Ecto neural progenitor cell (in vitro differentiated cells): ENCODE data around the gene CPXM1.
"Not testable (repeated sequence)": the region's sequence is repeated elsewhere in the genome, so short reads cannot be mapped to it uniquely, and the experiment has no call there.

ENCODE experiments used
- DNase-seq: peaks from one replicate; pipeline ENCODE4 v3.0.0-alpha.2; 2018; ENCODE audit warnings: low spot score

CPXM1 gene

DNA sequence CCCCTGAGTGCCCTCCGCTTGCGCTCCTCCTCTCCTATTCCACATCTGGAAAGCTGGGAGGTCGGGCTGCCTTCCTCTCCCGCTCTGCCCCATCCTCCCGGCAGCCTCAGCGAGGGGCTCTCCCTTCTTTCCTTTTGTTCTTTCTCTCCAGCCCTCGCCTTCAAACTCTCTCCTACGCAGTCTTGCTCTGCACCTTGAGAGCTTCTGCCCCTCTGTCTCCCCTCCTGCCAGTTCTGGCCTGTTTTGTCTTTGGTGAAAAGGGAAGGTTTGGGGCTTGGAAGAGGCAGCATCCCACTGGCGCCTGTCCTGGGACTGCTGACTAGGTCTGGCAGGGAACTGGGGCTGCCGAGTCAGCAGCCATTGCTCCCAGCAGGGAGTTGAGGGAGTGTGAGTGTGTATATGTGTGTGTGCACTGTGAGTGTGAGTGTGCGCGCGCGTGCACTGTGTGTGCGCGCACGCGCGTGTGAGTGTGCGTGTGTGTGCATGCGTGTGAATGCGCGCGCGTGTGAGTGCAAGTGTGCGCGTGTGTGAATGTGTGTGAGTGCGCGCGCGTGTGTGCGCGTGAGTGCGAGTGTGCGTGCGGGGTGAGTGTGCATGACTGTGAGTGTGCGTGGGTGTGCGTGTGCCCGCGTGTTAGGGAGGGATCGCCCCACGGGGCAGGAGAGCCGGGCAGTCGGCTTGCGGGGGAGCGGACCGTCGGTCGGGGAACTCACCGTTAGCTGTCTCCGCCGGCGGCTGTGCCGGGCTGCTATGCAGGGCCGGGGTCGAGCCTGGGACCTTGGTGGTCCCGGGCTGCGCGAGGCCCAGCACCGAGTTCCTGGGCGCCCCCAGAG, 523 bp downstream of the CPXM1 start:
- DNase-seq: peak; percentile 68

DNA sequence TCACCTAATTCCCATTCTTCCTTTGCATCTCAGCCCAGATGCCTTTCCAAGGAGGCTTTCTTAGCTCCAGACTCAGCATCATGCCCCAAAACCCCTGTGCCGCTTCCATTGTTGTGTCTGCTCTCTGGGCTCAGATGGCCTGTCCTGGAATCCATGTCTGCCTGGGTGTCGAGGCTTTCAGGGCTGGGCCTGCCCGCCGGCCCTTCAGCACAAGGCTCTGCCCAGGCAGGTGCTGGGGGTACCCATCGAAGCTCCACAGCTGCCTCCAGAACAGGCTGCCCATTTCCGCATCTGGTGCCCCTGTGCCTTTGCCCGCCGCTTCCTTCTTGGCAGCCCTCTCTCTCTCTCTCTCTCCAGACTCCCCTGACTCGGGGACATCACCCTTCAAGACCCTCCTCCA, 1.2 kb downstream of the CPXM1 start:
- no peak for DNase-seq

DNA sequence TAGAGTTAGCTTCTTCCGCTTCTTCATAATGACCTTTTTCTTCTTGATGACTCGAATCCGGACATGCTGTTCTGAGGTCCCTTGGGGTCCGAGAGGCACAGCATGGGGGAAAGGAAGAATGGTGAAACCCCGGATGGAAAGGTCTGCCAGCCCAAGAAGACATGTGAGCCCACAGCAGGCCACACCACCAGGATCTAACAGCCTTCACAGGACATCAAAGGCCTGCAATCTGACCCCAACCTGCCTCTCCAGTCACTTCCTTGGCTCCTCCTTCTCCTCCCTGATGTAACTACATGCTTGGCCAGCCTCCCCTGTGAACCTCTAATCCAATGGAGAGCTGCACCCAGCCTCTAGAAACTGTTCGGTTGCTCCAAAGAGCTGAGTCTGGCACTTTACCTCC, 1.6 kb downstream of the CPXM1 start:
- no peak for DNase-seq

DNA sequence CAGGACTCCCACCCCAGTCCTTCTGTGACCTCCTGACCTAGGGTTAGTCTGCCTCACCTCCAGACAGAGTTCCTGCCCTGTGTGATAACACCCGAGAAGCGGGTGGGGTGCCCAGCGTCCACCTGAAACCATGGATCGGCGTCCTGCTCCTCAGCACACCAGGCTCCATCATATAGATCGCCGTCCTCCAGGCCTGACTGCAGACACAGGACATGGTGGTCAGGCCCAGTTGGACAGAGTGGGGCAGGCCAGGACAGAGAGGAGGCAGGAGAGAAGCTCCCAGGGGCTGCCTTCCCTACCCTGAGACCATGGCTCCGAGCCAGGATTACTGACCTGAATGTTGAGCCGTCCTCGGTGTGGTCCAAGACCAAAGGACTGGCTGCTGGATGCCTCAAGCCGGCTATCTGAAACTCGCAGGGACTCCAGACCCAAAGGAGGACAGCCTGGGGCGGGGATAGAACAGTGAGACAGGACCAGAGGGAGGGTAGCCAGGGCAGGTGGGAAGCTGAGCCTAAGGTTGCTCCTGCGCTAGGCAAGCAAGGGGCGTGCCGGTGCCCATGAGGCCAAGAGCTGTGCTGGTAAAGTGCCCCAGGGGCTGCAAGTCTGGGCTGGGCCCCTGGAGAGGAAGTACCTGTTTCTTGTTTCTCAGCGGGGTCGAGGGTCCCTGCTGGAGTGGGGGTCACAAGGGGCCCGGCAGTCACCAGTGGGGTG, 2.2 kb downstream of the CPXM1 start:
- DNase-seq: no peak

DNA sequence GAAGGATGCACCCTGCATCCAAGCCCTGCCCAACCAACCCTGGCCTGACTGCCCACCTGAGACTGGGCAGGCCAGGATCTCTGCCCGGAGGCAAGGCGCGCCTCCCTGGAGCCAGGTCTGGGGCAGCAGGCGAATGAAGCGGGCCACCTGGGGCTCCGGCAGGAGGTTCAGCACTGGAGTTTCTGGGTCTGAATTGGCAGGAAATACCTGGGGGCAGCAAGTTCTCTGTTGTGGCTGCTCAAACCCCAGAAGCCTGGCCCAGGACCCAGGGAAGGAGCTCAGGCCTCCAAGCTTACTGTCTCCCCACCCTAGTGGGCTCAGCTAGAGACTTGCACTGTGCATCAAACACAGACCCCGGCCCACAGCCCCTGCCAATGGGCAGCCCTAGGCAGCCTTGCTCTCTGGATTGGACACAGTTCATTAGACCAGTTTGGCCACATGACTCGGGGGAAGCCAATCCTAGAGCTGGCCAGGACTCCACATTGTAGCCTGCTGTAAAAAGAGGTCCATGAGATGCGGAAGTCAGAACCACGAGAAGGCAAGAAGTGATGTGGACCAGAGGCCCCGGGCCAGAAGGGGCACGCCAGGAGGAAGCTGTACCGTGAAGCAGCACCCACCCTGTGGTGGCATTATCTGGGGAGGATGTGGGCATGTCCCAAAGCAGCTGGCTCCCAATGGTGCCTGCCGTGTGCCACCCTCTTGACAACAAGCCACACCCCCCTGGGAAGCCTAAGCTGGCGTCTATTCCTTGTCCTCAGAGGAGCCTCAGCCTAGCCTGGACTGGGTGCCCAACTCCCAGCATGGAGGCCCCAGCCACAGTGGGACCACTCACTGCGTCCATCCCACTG, 3.1 kb downstream of the CPXM1 start:
- no peak for DNase-seq

DNA sequence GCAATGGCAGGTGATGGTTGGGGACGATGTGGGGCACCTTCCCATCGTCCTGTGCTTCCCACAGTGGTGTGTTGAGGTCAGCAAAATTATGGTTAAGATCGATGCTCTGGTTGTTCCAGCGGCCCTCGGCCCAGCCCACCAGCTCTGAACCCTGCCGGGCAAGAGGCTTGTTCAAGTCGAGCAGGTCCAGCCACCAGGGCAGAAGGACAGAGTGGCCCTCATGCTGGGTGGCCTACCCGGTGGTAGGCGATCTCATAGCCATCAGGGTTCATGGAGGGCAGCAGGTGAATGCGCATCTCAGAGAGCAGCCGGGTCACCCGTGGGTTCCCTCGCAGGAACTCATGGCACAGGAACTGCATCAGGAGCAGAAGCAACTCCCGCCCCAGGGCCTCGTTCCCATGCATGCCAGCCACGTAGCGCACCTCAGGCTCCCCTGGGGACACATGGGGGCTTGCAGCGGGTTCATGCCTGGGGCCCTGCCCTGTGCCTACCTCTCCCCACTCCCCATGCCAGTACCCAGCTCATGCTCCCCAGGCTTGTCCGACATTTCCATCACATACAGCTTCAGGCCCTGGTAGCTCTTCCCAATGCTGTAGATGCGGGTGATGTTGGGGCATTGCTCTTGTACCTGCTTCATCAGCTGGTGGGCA, 4.3 kb downstream of the CPXM1 start:
- DNase-seq: no peak

DNA sequence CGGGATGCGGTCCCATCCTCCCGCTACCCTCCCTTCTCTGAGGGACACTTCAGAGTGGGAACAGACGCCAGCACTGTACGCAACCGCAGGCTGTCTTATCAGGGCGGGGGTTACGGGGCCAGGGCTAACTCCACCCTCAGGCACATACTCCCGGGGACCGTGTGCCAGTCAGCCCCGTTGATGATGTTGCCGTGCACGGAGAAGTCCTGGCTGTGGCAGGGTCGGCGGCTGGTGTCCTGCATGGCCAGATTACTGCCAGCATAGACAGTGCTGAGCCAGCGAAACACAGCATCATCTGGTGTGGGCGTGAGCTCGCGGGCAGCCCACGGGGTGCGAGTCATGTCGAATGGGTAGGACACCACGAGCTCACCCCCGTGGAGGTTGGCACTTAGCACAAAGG, 5.0 kb downstream of the CPXM1 start:
- no peak for DNase-seq

DNA sequence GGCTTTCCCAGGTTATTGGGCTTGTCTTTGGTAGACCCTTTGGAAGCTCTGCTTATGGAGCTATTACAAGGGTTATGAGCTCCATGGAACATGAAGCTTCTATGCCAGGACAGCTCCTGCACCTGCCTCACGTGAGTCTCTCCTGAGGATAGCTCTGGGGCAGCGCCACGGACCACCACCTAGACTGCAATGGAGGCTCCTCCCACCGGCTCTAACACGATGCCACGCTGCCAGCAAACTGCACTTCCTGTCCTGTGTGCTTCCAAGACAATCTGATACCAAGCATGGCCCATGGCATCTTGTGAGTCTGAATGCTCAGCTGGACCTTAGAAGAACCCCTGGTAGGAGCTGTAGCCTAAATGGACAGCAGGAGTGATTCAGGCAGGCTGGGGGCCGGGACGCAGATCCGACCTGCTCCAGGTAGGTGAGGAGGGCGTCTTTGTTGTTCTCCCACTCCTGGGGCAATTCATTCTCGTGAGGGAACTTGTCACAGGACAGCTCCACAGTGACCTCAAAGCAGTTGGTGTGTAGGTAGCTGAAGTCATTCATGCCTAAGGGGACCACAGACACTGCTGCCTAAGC, 5.5 kb downstream of the CPXM1 start:
- no peak for DNase-seq

DNA sequence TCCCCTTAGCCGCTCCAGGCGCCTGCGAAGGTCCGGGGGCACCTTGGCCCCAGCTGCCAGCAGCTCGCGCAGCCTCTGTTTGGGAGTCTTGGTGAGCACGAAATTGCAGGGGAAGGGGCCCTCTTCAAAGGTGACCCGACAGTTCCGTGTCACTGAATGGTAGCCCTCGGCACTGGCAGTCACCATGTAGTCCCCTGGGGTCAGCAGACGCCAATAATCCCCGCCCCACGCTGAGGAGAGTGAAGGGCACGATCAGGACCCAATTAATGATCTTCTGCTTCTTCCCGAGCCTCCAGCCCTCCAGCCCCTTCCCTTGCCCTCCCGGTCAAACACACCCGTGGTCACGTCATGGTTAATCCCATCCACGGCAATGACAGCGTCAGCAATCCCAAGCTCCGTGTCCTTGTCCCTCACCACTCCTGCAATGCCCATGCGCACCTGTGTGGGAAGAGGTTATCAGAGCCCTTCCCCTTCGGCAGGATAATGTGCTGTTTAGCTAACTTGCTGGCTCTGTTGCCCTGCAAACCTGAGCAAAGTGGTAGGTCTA, 6.2 kb downstream of the CPXM1 start:
- no peak for DNase-seq

DNA sequence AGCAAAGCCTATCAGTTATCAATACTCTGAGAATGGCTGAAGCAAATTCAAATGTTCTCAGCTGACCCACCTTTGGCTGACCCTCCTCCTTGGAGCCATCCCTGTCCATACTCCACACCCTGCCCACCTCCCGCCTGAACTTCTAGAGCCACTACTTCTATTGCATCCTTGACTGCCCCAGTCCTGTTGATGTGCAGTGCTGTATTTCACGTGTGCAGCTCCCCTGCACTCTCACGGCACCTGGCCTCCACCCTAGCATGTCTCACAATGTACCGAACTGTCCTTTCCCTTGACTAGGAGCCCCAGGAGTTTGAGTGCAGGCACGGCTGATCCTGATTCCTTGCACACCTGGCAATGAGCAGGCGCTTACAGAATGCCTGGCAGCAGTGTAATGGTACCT, 7.0 kb downstream of the CPXM1 start:
- no peak for DNase-seq

DNA sequence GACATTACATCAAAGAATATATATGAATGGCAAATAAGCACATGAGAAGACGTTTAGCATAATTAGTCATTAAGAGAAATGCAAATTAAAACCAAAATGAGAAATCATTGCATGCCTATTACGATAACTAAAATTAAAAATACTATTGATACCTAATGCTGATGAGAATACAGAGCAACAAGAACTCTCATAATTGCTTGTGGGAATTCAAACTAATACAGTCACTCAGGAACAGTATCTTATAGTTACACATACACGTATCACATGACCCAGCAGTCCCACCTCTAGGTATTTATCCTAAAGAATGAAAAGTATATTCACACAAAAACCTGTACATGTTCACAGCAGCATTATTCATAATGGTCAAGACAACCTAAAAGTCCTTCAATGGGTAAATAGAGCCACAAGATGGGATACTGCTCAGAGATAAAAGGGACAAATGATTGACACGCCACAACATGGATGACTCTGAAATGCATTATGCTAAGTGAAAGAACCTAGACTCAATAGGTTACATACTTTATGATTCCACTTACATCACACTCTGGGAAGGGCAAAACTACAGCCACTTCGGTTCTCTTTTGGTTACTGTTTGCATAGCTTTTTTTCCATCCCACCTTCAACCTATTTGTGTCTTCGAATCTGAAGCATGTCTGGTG, 16.4 kb downstream of the CPXM1 start:
- DNase-seq: no peak

DNA sequence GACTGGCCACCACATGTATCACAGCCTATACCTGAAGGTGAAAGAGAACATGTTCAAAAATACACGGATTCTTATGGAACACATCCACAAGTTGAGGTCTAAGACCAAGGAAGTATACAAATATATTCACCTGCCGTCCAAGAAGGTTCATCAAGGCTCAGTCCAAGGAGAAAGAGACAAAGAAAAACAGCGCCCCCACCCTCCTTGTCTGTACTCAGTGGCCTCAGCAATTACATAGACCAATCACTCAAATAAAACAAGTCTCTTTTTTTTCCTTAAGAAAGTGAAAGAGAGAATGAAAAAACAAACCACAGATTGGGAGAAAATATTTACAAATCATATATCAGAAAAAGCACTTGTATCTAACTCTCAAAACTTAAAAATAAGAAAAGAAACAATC, 19.5 kb downstream of the CPXM1 start:
- DNase-seq: no peak

DNA sequence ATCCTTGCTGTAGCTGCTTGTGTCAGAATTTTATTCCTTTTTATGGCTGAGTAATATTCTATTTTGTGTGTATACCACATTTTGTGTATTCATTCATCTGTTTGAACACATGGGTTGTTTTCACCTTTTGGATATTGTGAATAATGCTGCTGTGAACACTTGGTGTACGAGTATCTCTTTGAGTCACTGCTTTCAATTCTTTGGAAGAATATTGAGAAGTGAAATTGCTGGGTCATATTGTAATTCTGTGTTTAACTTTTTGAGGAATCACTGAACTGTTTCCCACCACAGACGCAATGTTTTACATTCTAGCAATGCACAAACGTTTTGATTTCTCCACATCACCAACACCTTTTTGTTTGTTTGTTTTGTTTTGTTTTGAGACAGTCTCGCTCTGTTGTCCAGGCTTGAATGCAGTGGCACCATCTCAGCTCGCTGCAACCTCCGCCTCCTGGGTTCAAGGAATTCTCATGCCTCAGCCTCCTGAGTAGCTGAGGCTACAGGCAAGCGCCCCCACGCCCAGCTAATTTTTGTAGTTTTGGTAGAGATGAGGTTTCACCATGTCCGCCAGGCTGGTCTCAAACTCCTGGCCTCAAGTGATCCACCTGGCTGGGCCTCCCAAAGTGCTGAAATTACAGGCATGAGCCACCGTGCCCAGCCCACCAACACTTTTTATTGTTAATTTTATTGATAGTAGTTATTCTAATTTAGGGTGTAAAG, 21.7 kb downstream of the CPXM1 start:
- no peak for DNase-seq

DNA sequence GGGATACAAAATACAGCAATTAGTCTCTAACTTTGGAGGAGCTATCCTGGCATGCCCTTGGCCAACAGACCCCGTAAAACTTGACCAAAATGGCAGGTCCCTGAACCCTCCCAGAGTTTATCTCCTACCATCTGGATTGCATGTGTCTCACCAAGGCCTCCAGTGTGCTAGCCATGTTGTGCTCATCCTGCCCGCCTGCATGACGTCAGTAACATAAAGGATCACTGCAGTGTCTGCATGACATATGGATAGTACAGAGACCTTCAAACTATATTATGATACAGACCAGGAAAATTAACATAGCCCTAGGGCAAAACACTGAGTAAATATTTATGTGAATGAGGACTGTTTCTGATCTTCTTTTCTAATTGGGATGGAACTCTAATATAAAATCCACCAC, 25.3 kb downstream of the CPXM1 start:
- no peak for DNase-seq

DNA sequence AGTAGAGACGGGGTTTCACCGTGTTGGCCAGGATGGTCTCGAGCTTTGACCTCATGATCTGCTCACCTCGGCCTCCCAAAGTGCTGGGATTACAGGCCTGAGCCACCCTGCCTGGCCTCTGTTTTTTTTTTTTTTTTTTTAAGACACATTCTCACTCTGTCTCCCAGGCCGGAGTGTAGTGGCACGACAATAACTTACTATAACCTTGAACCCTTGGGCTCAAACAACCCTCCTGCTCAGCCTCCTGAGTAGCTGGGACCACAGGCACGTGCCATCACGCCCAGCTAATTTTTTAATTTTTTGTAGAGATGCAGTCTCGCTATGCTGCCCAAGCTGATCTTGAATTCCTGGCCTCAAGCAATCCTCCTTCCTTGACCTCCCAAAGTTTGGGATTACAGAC, 26.6 kb downstream of the CPXM1 start:
- DNase-seq: no peak

DNA sequence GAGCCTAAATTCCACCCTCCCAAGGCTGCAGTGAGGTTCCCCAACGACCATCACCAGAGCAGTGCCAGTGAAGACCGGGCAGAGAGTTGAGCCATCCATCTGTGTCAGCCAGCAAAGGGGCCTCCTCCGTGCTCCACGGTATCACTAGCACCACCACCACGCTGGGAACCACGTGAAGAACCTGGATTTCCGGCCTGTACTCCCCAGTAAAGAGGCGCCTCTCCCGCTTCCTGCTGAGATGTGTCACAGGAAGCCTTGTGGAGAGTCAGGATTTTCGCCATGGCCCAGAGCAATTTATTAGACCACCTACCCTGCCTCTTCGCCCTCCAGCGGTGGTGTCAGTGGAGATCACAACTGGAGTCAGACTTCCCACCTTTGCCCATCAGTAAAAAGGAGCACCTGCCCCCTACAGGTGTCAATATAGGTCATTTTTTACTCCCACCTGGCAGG, 28.8 kb downstream of the CPXM1 start:
- no peak for DNase-seq

DNA sequence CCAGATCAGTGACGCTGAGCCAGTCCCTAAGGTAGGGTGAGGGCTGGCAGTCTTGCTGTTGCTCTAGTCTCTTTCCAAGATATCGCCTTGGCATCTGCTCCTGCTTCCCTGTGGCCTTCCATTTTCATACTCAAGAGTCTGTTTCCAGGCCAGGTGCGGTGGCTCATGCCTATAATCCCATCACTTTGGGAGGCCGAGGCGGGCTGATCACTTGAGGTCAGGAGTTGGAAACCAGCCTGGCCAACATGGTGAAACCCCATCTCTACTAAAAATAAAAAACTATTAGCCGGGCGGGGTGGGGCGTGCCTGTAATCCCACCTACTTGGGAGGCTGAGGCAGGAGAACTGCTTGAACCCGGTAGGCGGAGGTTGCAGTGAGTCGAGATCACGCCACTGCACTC, 30.3 kb downstream of the CPXM1 start:
- DNase-seq: not testable (repeated sequence)

DNA sequence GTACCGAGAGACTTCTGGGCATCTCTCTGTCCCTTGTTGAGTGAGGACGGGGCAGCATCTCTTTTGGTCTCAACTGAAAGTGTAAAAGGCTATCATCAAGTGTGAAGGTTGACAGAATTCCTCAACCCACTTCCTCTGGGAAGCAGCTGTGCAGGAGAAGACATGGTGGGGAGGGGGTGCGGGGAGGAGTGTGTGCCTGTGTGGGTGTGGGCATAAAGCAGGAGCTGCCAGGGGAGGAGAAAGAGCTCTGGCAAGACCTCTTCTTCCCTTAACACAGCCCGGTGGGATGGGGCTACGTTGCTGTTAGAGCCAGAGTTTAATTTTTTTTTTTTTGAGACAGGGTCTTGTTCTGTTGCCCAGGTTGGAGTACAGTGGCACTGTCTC, 31.8 kb downstream of the CPXM1 start:
- no peak for DNase-seq

DNA sequence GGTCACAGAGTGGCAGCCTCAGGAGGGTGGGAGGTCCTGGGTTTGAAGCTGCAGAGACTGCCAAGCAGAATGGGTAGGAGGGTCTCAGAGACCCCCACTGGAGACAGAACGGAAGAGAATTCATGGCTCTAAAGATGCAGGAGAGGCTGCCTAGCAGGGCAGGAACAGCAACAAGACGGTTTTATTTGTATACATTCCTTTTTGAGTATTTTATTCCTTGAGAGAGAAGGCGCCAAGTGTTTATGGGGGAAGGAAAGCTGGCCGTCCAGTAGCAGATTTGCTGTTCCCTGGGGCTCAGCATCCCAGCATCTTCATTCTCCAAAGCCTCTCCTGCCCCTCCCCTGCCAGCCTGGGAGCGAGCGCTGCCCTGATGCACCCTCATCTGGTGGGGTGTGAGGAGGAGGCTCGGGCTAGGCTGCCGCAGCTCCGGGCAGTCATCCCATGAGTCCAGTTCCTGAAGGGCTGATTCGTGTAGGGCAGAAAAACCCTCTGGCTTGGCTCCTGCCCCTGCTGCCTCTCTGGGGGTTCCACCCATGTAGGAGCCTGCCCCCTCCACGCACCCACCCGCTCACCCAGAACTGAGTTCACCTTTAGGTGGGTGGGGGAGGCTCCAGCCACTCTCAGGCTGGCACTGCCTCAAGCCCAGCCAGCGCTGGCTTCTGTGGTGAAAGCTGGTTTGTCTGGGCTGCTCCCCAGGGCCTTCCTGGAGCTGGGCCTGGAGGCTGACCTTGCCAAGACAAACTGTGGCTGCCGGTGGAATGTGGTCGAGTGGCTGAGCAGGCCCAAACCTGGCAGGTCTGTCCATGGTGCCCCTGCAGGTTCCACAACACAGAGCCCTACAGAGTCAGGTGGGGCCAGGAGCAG, 32.4 kb downstream of the CPXM1 start:
- DNase-seq: no peak
